Nephron (organoid): ENCODE data around the gene MACIR.
A peak's percentile ranks its signal among the peaks of the same experiment; 100 is the strongest.

ENCODE experiments used
- H3K27ac Mint-ChIP-seq, 3 experiments: 2 replicates each; pipeline ENCODE4 v1.8.0; 2020; ENCODE audit warnings: mixed read lengths in 3 of 3, mild to moderate bottlenecking in 2 of 3, moderate library complexity in 1 of 3
- H3K27me3 Mint-ChIP-seq: 2 replicates; pipeline ENCODE4 v1.8.0; 2021; ENCODE audit warnings: low read depth, mild to moderate bottlenecking, moderate library complexity, mixed read lengths
- H3K36me3 Mint-ChIP-seq: 2 replicates; pipeline ENCODE4 v1.8.0; 2020; ENCODE audit warnings: low read depth, mixed read lengths
- H3K4me1 Mint-ChIP-seq: 2 replicates; pipeline ENCODE4 v1.8.0; 2020; ENCODE audit warnings: mixed read lengths
- H3K4me3 Mint-ChIP-seq, 3 experiments: 2 replicates each; pipeline ENCODE4 v1.8.0; 2020; ENCODE audit warnings: mild to moderate bottlenecking in 3 of 3, mixed read lengths in 3 of 3, moderate library complexity in 2 of 3
- H3K9me3 Mint-ChIP-seq: 2 replicates; pipeline ENCODE4 v1.8.0; 2020; ENCODE audit warnings: mixed read lengths
- CTCF ChIP-seq, 3 experiments: fragments of 200-600 bp; sonication (generic); IDR thresholded peaks; one replicate each; pipeline ENCODE4 v1.5.0; 2021; ENCODE audit warnings: antibody characterized with exemption in 3 of 3; ENCODE audit not compliant: unreplicated experiment in 3 of 3

Gene MACIR

GRCh38 chr5:103254921-103255320 lies 3.6 kb upstream of the MACIR start:
- TF ChIP-seq CTCF (IDR thresholded peaks at IDR 0.05; ENCODE audit: unreplicated experiment in 3 of 3) = no peak
- Mint-ChIP-seq H3K4me3 (peak overlapping the region in 1 of 3 experiments; percentile 20), H3K9me3 (no peaks in the 10 kb centered on the region), H3K36me3 (no peaks in the 10 kb centered on the region), H3K4me1 (peaks cover 9% of the 10 kb centered on the region), H3K27me3 (no peaks in the 10 kb centered on the region), H3K27ac (no peak overlapping the region)

- Mint-ChIP-seq H3K4me3 (peak overlapping the region in 1 of 3 experiments; percentile 20), H3K4me1 (peaks cover 12% of the 10 kb centered on the region), H3K36me3 (no peaks in the 10 kb centered on the region), H3K27me3 (no peaks in the 10 kb centered on the region), H3K27ac (no peak overlapping the region), H3K9me3 (no peaks in the 10 kb centered on the region)
- TF ChIP-seq CTCF (IDR thresholded peaks at IDR 0.05; ENCODE audit: unreplicated experiment in 3 of 3) = no peak
These were observed 2.9 kb upstream of the MACIR start for GRCh38 chr5:103255691-103256090.

GRCh38 chr5:103256178-103256577 lies 2.4 kb upstream of the MACIR start:
- H3K4me1 Mint-ChIP-seq = peaks cover 17% of the 10 kb centered on the region
- H3K27ac Mint-ChIP-seq = no peak overlapping the region
- H3K4me3 Mint-ChIP-seq = peak overlapping the region in 1 of 3 experiments; percentile 37
- H3K27me3 Mint-ChIP-seq = no peaks in the 10 kb centered on the region
- no peaks in the 10 kb centered on the region for H3K36me3 Mint-ChIP-seq
- TF ChIP-seq CTCF (IDR thresholded peaks at IDR 0.05; ENCODE audit: unreplicated experiment in 3 of 3) = peak in 1 of 3 experiments; percentile 24
- no peaks in the 10 kb centered on the region for H3K9me3 Mint-ChIP-seq

GRCh38 chr5:103258957-103259704 lies 568 bp downstream of the MACIR start:
- H3K9me3 Mint-ChIP-seq = no peaks in the 10 kb centered on the region
- TF ChIP-seq CTCF (IDR thresholded peaks at IDR 0.05; ENCODE audit: unreplicated experiment in 3 of 3) = no peak
- peak overlapping the region; percentile 91 to 97 (median 94) for H3K4me3 Mint-ChIP-seq
- peaks cover 37% of the 10 kb centered on the region for H3K4me1 Mint-ChIP-seq
- H3K36me3 Mint-ChIP-seq = no peaks in the 10 kb centered on the region
- H3K27ac Mint-ChIP-seq = peak overlapping the region; percentile 52 to 92 (median 82)
- H3K27me3 Mint-ChIP-seq = no peaks in the 10 kb centered on the region

- TF ChIP-seq CTCF (IDR thresholded peaks at IDR 0.05; ENCODE audit: unreplicated experiment in 3 of 3) = no peak
- H3K36me3 Mint-ChIP-seq = no peaks in the 10 kb centered on the region
- H3K27me3 Mint-ChIP-seq = no peaks in the 10 kb centered on the region
- H3K4me1 Mint-ChIP-seq = peaks cover 37% of the 10 kb centered on the region
- no peaks in the 10 kb centered on the region for H3K9me3 Mint-ChIP-seq
- H3K4me3 Mint-ChIP-seq = peak overlapping the region; percentile 91 to 97 (median 94)
- peak overlapping the region; percentile 52 to 92 (median 82) for H3K27ac Mint-ChIP-seq
These were observed 1.3 kb downstream of the MACIR start for GRCh38 chr5:103259705-103260355.
